Measurements from ENCODE around the gene RPL13A.
A peak's percentile ranks its signal among the peaks of the same experiment; 100 is the strongest.

GRCh38 chr19:49497789-49498103, 10.3 kb downstream of the RPL13A start:
- TF ChIP-seq POLR2AphosphoS5 (IDR thresholded peaks at IDR 0.05; ENCODE audit: low read depth), result peak; percentile 5; the same call in 1 of the 2 replicates
- no peak for TF ChIP-seq CTCF (conservative IDR thresholded peaks at IDR 0.05; ENCODE audit: low read depth in 2 of 2)
- TF ChIP-seq ETS1 (IDR thresholded peaks at IDR 0.05), result no peak
- no peak for TF ChIP-seq EZH2 (IDR thresholded peaks at IDR 0.05; ENCODE audit: low read depth, unreplicated experiment)
- TF ChIP-seq CREB1 (CRISPR knock-in tag; IDR thresholded peaks at IDR 0.05; ENCODE audit: low read depth), result no peak

Measured in GM23338 (cell line).